Suprapubic skin (tissue), 3 donors: ENCODE data around the gene CPNE7.

Experiments
- CTCF ChIP-seq, 2 donors: fragments of 200-600 bp in 1 of 2; fragments of 450-650 bp in 1 of 2; sonication (generic) in 1 of 2; IDR thresholded peaks; one replicate each; pipeline ENCODE4 v1.5.1; 2016 to 2019; ENCODE audit warnings: antibody characterized with exemption in 2 of 2, mild to moderate bottlenecking in 1 of 2, moderate library complexity in 1 of 2
- POLR2A ChIP-seq, 2 donors: fragments of 450-650 bp; IDR thresholded peaks; one replicate each; pipeline ENCODE4 v1.6.1; 2017; ENCODE audit warnings: antibody characterized with exemption in 2 of 2, mild to moderate bottlenecking in 2 of 2, moderate library complexity in 2 of 2

GRCh38 chr16:89574681-89575246 is 794 bp upstream of the CPNE7 start:
- TF ChIP-seq CTCF (IDR thresholded peaks at IDR 0.05) (peak; percentile 39 to 78), POLR2A (IDR thresholded peaks at IDR 0.05) (no peak)
